ENCODE measurements around the gene CD8B. TPM values are rescaled to one million over a fixed set of nuclear protein-coding genes. Genes with fewer than 3 reads are reported as not detected.
"Not testable (repeated sequence)": the region's sequence is repeated elsewhere in the genome, so short reads cannot be mapped to it uniquely, and the experiment has no call there.

CD8B gene
- total and polyA plus RNA-seq, 8 donors, result 0.39 to 3.6 (median 0.70) TPM; not detected in 1

DNA sequence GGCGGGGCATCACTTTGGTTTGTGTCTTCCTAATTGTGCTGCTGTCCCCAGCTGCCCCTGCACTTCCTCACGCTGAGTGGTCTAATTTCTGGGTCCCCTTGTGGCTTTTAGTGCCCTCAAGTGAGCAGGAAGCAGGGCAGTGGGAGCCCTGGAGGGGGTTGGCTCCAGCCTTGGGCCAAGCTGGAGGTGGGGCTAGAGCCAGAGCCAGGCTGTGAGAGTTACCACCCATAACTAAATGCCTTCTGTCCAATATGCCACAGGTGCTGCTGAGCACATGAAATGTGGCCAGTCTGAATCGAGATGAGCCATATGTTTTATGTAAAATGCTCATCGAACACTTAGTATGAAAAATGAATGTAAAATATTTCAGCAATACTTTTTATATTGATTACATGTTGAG, 5.2 kb downstream of the CD8B start:
- H3K36me3 ChIP-seq; H3K4me3 ChIP-seq; ATAC-seq; DNase-seq; H3K4me1 ChIP-seq; H3K27ac ChIP-seq; intact Hi-C loops (cut with DNase I); H3K27me3 ChIP-seq; H3K9me3 ChIP-seq: not testable (repeated sequence)

DNA sequence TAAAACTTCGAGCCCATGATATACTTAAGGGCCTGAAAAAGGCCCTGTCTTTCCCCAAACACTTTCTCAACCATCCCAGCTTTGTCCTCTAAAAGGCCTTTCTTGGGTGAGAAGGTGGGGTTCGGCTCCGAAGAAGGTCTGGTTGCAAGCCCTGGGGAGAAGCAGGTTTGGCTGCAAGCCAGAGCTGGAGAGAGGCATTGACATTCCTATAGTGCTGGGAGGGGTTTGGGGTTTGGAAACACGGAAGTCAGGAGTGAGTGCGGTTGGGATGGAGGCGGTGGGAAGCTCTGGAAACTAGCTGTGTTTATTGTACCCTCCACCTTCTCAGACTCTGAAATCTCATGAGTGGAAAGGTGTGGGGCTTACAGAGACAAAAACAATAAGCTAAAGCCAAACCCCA, 5.7 kb downstream of the CD8B start:
- intact Hi-C loops (cut with DNase I); H3K9me3 ChIP-seq; H3K27ac ChIP-seq; H3K36me3 ChIP-seq; H3K27me3 ChIP-seq; H3K4me3 ChIP-seq; H3K4me1 ChIP-seq: not testable (repeated sequence)
- DNase-seq, result peak in 3 of 4 donors; percentile 31 to 74 (median 44)
- ATAC-seq, result peak; percentile 72

DNA sequence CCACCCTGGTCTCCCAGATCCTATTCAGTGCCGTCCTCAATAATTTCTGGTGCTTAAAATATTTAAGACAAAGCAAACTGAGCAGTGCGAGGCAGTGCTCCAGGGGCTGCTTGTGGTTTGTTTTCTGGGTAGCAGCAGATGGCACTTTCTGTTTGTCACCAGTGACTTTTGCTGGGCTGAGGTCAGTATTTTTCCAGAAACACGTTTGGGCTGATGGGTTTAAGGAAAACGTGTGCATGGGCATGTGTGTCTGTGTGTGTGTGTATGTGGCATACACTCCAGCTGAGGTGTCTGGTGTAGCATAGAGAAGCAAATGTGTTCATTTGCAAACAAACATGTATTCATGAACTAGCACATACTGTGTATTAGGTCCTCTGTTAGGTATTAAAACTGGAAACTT, 10.1 kb downstream of the CD8B start:
- ATAC-seq; H3K36me3 ChIP-seq; H3K4me3 ChIP-seq; intact Hi-C loops (cut with DNase I); DNase-seq; H3K27me3 ChIP-seq; H3K4me1 ChIP-seq; H3K27ac ChIP-seq; H3K9me3 ChIP-seq: not testable (repeated sequence)

DNA sequence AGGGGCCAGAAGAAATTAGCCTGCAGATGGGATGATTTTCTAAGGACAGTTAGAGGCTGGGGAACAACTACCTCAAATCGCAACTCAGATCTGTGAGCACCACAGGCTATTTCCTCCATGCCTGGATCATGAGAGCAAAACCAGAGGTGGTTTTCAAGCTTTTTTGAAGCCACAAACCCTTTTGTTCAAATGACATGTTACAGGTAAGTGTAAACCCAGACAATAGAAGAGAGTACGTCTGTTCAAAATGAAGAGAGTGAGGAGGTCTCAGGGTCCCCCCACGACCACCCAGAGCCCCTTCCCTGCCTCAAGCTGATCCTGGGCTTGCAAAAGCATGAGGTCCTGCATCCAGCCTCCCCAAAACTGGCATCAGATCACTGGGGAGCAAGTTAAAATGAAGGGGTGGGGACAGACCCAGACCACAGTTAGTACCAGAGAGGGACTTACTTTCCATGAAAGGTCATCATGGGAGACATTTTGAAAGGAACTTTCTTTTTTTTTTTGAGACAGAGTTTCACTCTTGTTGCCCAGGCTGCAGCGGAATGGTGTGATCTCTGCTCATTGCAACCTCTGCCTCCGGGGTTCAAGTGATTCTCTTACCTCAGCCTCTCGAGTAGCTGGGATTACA, 19.0 kb downstream of the CD8B start:
- H3K27me3 ChIP-seq; DNase-seq; H3K36me3 ChIP-seq; H3K9me3 ChIP-seq; H3K4me1 ChIP-seq; intact Hi-C loops (cut with DNase I); ATAC-seq; H3K4me3 ChIP-seq; H3K27ac ChIP-seq: not testable (repeated sequence)

DNA sequence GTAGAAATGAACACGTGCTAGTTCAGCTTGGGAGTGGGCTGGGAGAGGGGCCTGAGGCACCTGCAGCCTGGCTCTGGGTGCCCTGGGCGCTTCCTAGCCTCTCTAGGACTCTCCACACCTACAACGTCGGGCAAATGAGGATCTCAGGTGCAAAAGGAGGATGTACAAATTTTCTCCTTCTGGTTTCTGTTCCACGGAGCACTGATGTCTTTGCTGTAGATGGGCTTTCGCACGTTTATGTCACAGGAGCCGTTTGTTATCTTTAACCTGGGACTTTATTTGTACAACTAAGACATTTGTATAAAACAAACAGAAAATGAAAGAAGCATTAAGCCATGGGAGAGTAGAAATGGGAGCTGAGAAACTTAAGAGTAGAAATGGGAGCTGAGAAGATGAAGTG, 20.4 kb downstream of the CD8B start:
- DNase-seq; intact Hi-C loops (cut with DNase I); H3K27ac ChIP-seq; H3K4me3 ChIP-seq; H3K27me3 ChIP-seq; ATAC-seq; H3K9me3 ChIP-seq; H3K36me3 ChIP-seq: not testable (repeated sequence)
- peaks cover 0 to 14% of the 10 kb centered on the region in 2 donors for H3K4me1 ChIP-seq

- intact Hi-C loops (cut with DNase I); H3K36me3 ChIP-seq: not testable (repeated sequence)
Observed at GRCh38 chr2:86839871-86840548, 21.7 kb downstream of the CD8B start.

GRCh38 chr2:86839455-86839854, 22.2 kb downstream of the CD8B start:
- H3K4me1 ChIP-seq, result peaks cover 0 to 16% of the 10 kb centered on the region in 2 donors
- H3K36me3 ChIP-seq; H3K27ac ChIP-seq; H3K4me3 ChIP-seq; ATAC-seq; intact Hi-C loops (cut with DNase I); H3K27me3 ChIP-seq; H3K9me3 ChIP-seq: not testable (repeated sequence)
- DNase-seq, result peak in 1 of 4 donors; percentile 26

More at GRCh38 chr2:86839871-86840548, 21.7 kb downstream of the CD8B start:
- H3K9me3 ChIP-seq, DNase-seq, H3K27ac ChIP-seq, ATAC-seq, H3K27me3 ChIP-seq, H3K4me3 ChIP-seq: not testable (repeated sequence)
- peaks cover 0 to 16% of the 10 kb centered on the region in 2 donors for H3K4me1 ChIP-seq

GRCh38 chr2:86837714-86838113, 24.0 kb downstream of the CD8B start:
- H3K27me3 ChIP-seq; ATAC-seq; H3K9me3 ChIP-seq; H3K36me3 ChIP-seq; DNase-seq; intact Hi-C loops (cut with DNase I); H3K4me3 ChIP-seq: not testable (repeated sequence)
- H3K27ac ChIP-seq, result peak overlapping the region in 1 of 2 donors; percentile 28
- H3K4me1 ChIP-seq, result peaks cover 0 to 16% of the 10 kb centered on the region in 2 donors

- peak in 3 of 4 donors; percentile 46 to 80 (median 58) for DNase-seq
- not testable (repeated sequence) for H3K4me3 ChIP-seq
Observed at GRCh38 chr2:86836915-86837695, 24.6 kb downstream of the CD8B start.

DNA sequence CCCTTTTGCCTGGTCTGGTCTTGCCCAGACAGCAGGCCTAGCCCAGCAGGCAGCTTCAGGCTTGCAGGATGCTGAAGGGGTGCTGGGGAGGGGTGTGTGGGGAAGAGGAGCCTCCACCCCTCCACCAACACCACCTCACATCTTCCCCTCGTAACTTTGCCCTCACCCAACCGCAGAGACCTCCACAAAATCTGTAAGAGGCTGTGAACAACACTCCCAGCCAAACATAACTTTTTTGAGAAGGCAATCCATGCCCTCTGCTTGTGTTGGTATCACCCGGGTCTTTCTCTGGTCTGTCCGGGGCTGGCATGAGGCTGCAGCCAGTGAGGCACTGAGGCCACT, 26.2 kb downstream of the CD8B start:
- H3K27ac ChIP-seq; ATAC-seq; H3K27me3 ChIP-seq; H3K36me3 ChIP-seq; H3K4me3 ChIP-seq; intact Hi-C loops (cut with DNase I); H3K9me3 ChIP-seq; DNase-seq: not testable (repeated sequence)
- H3K4me1 ChIP-seq, result peaks cover 0 to 16% of the 10 kb centered on the region in 2 donors

More at GRCh38 chr2:86836915-86837695, 24.6 kb downstream of the CD8B start:
- peak; percentile 90 for ATAC-seq
- peaks cover 0 to 16% of the 10 kb centered on the region in 2 donors for H3K4me1 ChIP-seq
- H3K9me3 ChIP-seq; H3K36me3 ChIP-seq; H3K27me3 ChIP-seq; intact Hi-C loops (cut with DNase I): not testable (repeated sequence)
- H3K27ac ChIP-seq, result peak overlapping the region in 1 of 2 donors; percentile 67

Measured in left lung (tissue), 10 donors.